DND-41 (cell line): ENCODE data around the gene RTF1.

Source experiments
- CTCF ChIP-seq: IDR thresholded peaks from 2 replicates; pipeline ENCODE4 v1.5.1; 2012; ENCODE audit warnings: borderline replicate concordance, low read length, moderate library complexity, mild to moderate bottlenecking; ENCODE audit not compliant: poor library complexity, severe bottlenecking; ENCODE audit errors: extremely low read depth
- EZH2 ChIP-seq: IDR thresholded peaks from 3 replicates; pipeline ENCODE4 v1.6.1; 2012; ENCODE audit warnings: borderline replicate concordance, low read depth, mild to moderate bottlenecking, moderate library complexity, low read length, inconsistent platforms; ENCODE audit not compliant: severe bottlenecking

- TF ChIP-seq CTCF (no peak), EZH2 (no peak)
These were observed 70.9 kb downstream of the RTF1 start for GRCh38 chr15:41487802-41488201.
